ENCODE measurements around the gene IGSF21. TPM values are rescaled to one million over a fixed set of nuclear protein-coding genes. Genes with fewer than 3 reads are reported as not detected.

The IGSF21 gene
- total RNA-seq, 6 experiments from 2014 or later, result not detected

GRCh38 chr1:18404460-18404859 lies 296.9 kb downstream of the IGSF21 start:
- no peaks in the 10 kb centered on the region for H3K4me1 Mint-ChIP-seq (ENCODE audit: low read depth)
- H3K4me3 Mint-ChIP-seq, result no peak overlapping the region
- H3K27me3 Mint-ChIP-seq (ENCODE audit: insufficient read depth), result no peaks in the 10 kb centered on the region
- TF ChIP-seq CTCF (IDR thresholded peaks at IDR 0.05), result no peak
- DNase-seq, result no peak
- no peak overlapping the region for H3K27ac Mint-ChIP-seq
- peaks cover 60% of the 10 kb centered on the region for H3K9me3 Mint-ChIP-seq
- no peaks in the 10 kb centered on the region for H3K36me3 Mint-ChIP-seq (ENCODE audit: low read depth)

GRCh38 chr1:18407166-18408045 lies 299.8 kb downstream of the IGSF21 start:
- Mint-ChIP-seq H3K9me3 (peaks cover 63% of the 10 kb centered on the region), H3K4me1 (ENCODE audit: low read depth) (no peaks in the 10 kb centered on the region), H3K27me3 (ENCODE audit: insufficient read depth) (no peaks in the 10 kb centered on the region), H3K27ac (no peak overlapping the region), H3K36me3 (ENCODE audit: low read depth) (no peaks in the 10 kb centered on the region; the same call in 1 of the 2 replicates), H3K4me3 (no peak overlapping the region)
- DNase-seq, result no peak
- TF ChIP-seq CTCF (IDR thresholded peaks at IDR 0.05), result no peak

- peaks cover 75% of the 10 kb centered on the region for H3K9me3 Mint-ChIP-seq
- peaks cover 5% of the 10 kb centered on the region for H3K36me3 Mint-ChIP-seq (ENCODE audit: low read depth)
- TF ChIP-seq CTCF (IDR thresholded peaks at IDR 0.05), result no peak
Observed at GRCh38 chr1:18408656-18409370, 301.2 kb downstream of the IGSF21 start.

GRCh38 chr1:18409609-18410237 lies 302.1 kb downstream of the IGSF21 start:
- no peak for DNase-seq
- H3K9me3 Mint-ChIP-seq, result peaks cover 81% of the 10 kb centered on the region

More at GRCh38 chr1:18408656-18409370, 301.2 kb downstream of the IGSF21 start:
- Mint-ChIP-seq H3K27me3 (ENCODE audit: insufficient read depth) (no peaks in the 10 kb centered on the region), H3K4me3 (no peak overlapping the region), H3K4me1 (ENCODE audit: low read depth) (no peaks in the 10 kb centered on the region), H3K27ac (no peak overlapping the region)
- DNase-seq, result no peak

More at GRCh38 chr1:18409609-18410237, 302.1 kb downstream of the IGSF21 start:
- Mint-ChIP-seq H3K4me3 (no peak overlapping the region), H3K36me3 (ENCODE audit: low read depth) (peaks cover 5% of the 10 kb centered on the region), H3K27ac (no peak overlapping the region), H3K4me1 (ENCODE audit: low read depth) (no peaks in the 10 kb centered on the region), H3K27me3 (ENCODE audit: insufficient read depth) (no peaks in the 10 kb centered on the region)
- TF ChIP-seq CTCF (IDR thresholded peaks at IDR 0.05), result no peak
